Amniotic stem cell (primary cell): ENCODE data around the gene SMIM36.
"Not testable (repeated sequence)": the region's sequence is repeated elsewhere in the genome, so short reads cannot be mapped to it uniquely, and the experiment has no call there.

ENCODE experiments used
- DNase-seq: peaks from one replicate; lab custom pipeline; 2025; lab: John Stamatoyannopoulos, UW

Gene SMIM36

GRCh38 chr17:55414983-55415382 is 96.3 kb downstream of the SMIM36 start:
- no peak for DNase-seq

GRCh38 chr17:55413825-55414489 is 97.3 kb downstream of the SMIM36 start:
- no peak for DNase-seq

GRCh38 chr17:55411463-55411855 is 99.8 kb downstream of the SMIM36 start:
- no peak for DNase-seq

- DNase-seq: no peak
These were observed 100.4 kb downstream of the SMIM36 start for GRCh38 chr17:55410722-55411462.

GRCh38 chr17:55409030-55409800 is 102.0 kb downstream of the SMIM36 start:
- DNase-seq: no peak

- no peak for DNase-seq
These were observed 103.3 kb downstream of the SMIM36 start for GRCh38 chr17:55407641-55408566.

GRCh38 chr17:55405600-55405999 is 105.7 kb downstream of the SMIM36 start:
- no peak for DNase-seq

- DNase-seq: not testable (repeated sequence)
These were observed 107.1 kb downstream of the SMIM36 start for GRCh38 chr17:55404197-55404596.

GRCh38 chr17:55402374-55402773 is 108.9 kb downstream of the SMIM36 start:
- no peak for DNase-seq
